Neural progenitor cell (in vitro differentiated cells): ENCODE results near the gene URAD. TPM values are rescaled to one million over a fixed set of nuclear protein-coding genes. Genes with fewer than 3 reads are reported as not detected.

Experiments used
- DNase-seq: peaks from one replicate; pipeline ENCODE4 v3.0.0-alpha.2; 2016; ENCODE audit warnings: low spot score
- H2AFZ ChIP-seq: fragments of 200-600 bp; sonication (generic); replicated peaks from 2 replicates; pipeline ENCODE4 v1.6.1; 2016; ENCODE audit warnings: antibody characterized with exemption
- H3F3A ChIP-seq: fragments of 200-600 bp; sonication (generic); 2 replicates; pipeline ENCODE4 v1.6.1; 2016; ENCODE audit warnings: antibody characterized with exemption, low read depth
- H3K27ac ChIP-seq: fragments of 200-600 bp; sonication (generic); 2 replicates; pipeline ENCODE4 v1.5.1; 2016; ENCODE audit warnings: mild to moderate bottlenecking
- H3K27me3 ChIP-seq: fragments of 200-600 bp; sonication (generic); 2 replicates; pipeline ENCODE4 v1.6.1; 2016; ENCODE audit warnings: mild to moderate bottlenecking, moderate library complexity
- H3K36me3 ChIP-seq: fragments of 200-600 bp; sonication (generic); 2 replicates; pipeline ENCODE4 v1.5.1; 2016
- H3K4me1 ChIP-seq: fragments of 200-600 bp; sonication (generic); 2 replicates; pipeline ENCODE4 v1.6.1; 2016; ENCODE audit warnings: mixed run types
- H3K4me2 ChIP-seq: fragments of 200-600 bp; sonication (generic); 2 replicates; pipeline ENCODE4 v1.6.1; 2016
- H3K4me3 ChIP-seq: fragments of 200-600 bp; sonication (generic); 2 replicates; pipeline ENCODE4 v1.5.1; 2016
- H3K79me2 ChIP-seq: fragments of 200-600 bp; sonication (generic); 2 replicates; pipeline ENCODE4 v1.6.1; 2016; ENCODE audit warnings: low read depth
- H3K9ac ChIP-seq: fragments of 200-600 bp; sonication (generic); 2 replicates; pipeline ENCODE4 v1.6.1; 2016
- H3K9me3 ChIP-seq: fragments of 200-600 bp; sonication (generic); 2 replicates; pipeline ENCODE4 v1.5.1; 2016; ENCODE audit warnings: low read depth
- H4K20me1 ChIP-seq: fragments of 200-600 bp; sonication (generic); 2 replicates; pipeline ENCODE4 v1.6.1; 2016; ENCODE audit warnings: low read depth
- H3K27ac Mint-ChIP-seq: 3 replicates; pipeline ENCODE4 v1.8.0; 2021; ENCODE audit warnings: mixed read lengths
- H3K27me3 Mint-ChIP-seq: 2 replicates; pipeline ENCODE4 v1.8.0; 2022; ENCODE audit warnings: low read depth, mild to moderate bottlenecking, inconsistent platforms, moderate library complexity, mixed read lengths; ENCODE audit not compliant: insufficient read depth
- H3K36me3 Mint-ChIP-seq: 3 replicates; pipeline ENCODE4 v1.8.0; 2021; ENCODE audit warnings: mixed read lengths
- H3K4me1 Mint-ChIP-seq: 3 replicates; pipeline ENCODE4 v1.8.0; 2021; ENCODE audit warnings: mixed read lengths
- H3K4me3 Mint-ChIP-seq: 3 replicates; pipeline ENCODE4 v1.8.0; 2021; ENCODE audit warnings: mild to moderate bottlenecking, moderate library complexity, mixed read lengths
- H3K9me3 Mint-ChIP-seq: 3 replicates; pipeline ENCODE4 v1.8.0; 2020; ENCODE audit warnings: mixed read lengths
- EZH2 ChIP-seq: fragments of 200-600 bp; sonication (generic); IDR thresholded peaks from 2 replicates; pipeline ENCODE4 v1.6.1; 2017; ENCODE audit warnings: antibody characterized with exemption, mild to moderate bottlenecking, moderate library complexity
- EZH2phosphoT487 ChIP-seq: fragments of 200-600 bp; sonication (generic); IDR thresholded peaks from 2 replicates; pipeline ENCODE4 v1.6.1; 2017; ENCODE audit warnings: antibody characterized with exemption
- total RNA-seq: library from RNA; depleted of rRNA; stranded (reverse); fragments of >200 nt; gene quantifications from 2 replicates; pipeline ENCODE4 v1.2.3, GENCODE V29; 2015; ENCODE audit warnings: low replicate concordance
- TF ChIP-seq, protein P1 (sequence below): fragments of 200-600 bp; sonication (generic); IDR thresholded peaks from 2 replicates; pipeline ENCODE4 v1.5.1; 2017; ENCODE audit warnings: antibody characterized with exemption, mild to moderate bottlenecking

URAD gene
- total RNA-seq, 1 donor from 2014 or later, result not detected

GRCh38 chr13:27977476-27978300 is 10.8 kb downstream of the URAD start:
- Histone ChIP-seq H3F3A (peaks cover 35% of the 10 kb centered on the region), H3K4me3 (peak overlapping the region; percentile 26), H3K79me2 (no peaks in the 10 kb centered on the region), H3K9me3 (no peaks in the 10 kb centered on the region), H3K4me2 (peak overlapping the region; percentile 53), H3K36me3 (no peaks in the 10 kb centered on the region), H3K9ac (no peak overlapping the region), H3K4me1 (peaks cover 9% of the 10 kb centered on the region), H2AFZ (no peak overlapping the region), H3K27ac (no peak overlapping the region), H4K20me1 (peaks cover 94% of the 10 kb centered on the region), H3K27me3 (peaks cover 100% of the 10 kb centered on the region)
- Mint-ChIP-seq H3K4me1 (peaks cover 2% of the 10 kb centered on the region), H3K36me3 (no peaks in the 10 kb centered on the region), H3K27me3 (peaks cover 88% of the 10 kb centered on the region), H3K27ac (no peak overlapping the region), H3K9me3 (peaks cover 3% of the 10 kb centered on the region), H3K4me3 (peak overlapping the region; percentile 11)
- TF ChIP-seq EZH2, result peak; percentile 99
- TF ChIP-seq, protein P1, sequence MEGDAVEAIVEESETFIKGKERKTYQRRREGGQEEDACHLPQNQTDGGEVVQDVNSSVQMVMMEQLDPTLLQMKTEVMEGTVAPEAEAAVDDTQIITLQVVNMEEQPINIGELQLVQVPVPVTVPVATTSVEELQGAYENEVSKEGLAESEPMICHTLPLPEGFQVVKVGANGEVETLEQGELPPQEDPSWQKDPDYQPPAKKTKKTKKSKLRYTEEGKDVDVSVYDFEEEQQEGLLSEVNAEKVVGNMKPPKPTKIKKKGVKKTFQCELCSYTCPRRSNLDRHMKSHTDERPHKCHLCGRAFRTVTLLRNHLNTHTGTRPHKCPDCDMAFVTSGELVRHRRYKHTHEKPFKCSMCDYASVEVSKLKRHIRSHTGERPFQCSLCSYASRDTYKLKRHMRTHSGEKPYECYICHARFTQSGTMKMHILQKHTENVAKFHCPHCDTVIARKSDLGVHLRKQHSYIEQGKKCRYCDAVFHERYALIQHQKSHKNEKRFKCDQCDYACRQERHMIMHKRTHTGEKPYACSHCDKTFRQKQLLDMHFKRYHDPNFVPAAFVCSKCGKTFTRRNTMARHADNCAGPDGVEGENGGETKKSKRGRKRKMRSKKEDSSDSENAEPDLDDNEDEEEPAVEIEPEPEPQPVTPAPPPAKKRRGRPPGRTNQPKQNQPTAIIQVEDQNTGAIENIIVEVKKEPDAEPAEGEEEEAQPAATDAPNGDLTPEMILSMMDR, result peak; percentile 23
- TF ChIP-seq EZH2phosphoT487, result peak; percentile 96
- DNase-seq, result peak; percentile 77

DNA sequence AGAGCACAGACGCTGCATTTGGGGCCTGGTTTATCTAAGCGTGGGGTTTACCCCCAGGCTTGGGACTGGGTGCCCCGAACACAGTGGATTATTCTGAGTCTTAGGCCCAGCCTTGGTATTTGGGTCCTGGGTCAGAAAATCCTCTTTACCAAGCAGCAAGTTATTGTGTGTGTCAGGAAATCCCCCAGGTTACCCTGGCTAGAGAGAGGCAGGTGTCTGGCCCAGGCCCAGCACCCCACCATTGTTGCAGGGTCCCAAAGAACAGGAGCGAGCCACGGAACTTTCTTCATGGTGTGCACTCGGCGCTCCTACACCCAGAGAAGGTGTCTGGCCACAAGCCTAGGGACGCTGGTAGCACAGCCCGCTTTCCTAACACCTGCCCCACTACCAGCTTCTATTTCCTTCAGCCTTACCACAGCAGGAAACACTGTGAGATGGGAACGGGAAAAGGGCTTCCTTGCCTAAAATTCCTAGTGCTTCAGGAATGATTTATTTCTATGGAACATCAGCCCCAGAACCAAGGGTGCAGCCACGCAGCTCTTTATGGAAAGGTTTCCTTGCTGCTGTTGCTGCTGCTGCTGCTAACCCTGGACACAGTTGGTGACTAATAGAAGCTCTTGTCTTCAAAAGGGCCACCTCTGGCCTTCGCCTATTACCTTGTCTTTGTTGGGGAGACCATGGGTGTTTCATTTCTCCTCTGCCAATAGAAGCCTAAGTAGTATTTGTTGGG is 12.0 kb downstream of the URAD start:
- Mint-ChIP-seq H3K27me3 (peaks cover 86% of the 10 kb centered on the region), H3K4me1 (peaks cover 3% of the 10 kb centered on the region), H3K36me3 (no peaks in the 10 kb centered on the region), H3K27ac (no peak overlapping the region), H3K9me3 (peaks cover 3% of the 10 kb centered on the region), H3K4me3 (no peak overlapping the region)
- no peak overlapping the region for H3K27ac ChIP-seq
- peaks cover 47% of the 10 kb centered on the region for H3F3A ChIP-seq
- H4K20me1 ChIP-seq, result peaks cover 94% of the 10 kb centered on the region
- no peak overlapping the region for H2AFZ ChIP-seq
- H3K9me3 ChIP-seq, result no peaks in the 10 kb centered on the region
- no peaks in the 10 kb centered on the region for H3K36me3 ChIP-seq
- TF ChIP-seq, protein P1, result no peak
- TF ChIP-seq EZH2phosphoT487, result no peak
- no peak for TF ChIP-seq EZH2
- no peak overlapping the region for H3K9ac ChIP-seq
- H3K4me1 ChIP-seq, result peaks cover 20% of the 10 kb centered on the region
- no peak overlapping the region for H3K4me2 ChIP-seq
- H3K4me3 ChIP-seq, result no peak overlapping the region
- H3K79me2 ChIP-seq, result no peaks in the 10 kb centered on the region
- no peak for DNase-seq
- H3K27me3 ChIP-seq, result peaks cover 100% of the 10 kb centered on the region

DNA sequence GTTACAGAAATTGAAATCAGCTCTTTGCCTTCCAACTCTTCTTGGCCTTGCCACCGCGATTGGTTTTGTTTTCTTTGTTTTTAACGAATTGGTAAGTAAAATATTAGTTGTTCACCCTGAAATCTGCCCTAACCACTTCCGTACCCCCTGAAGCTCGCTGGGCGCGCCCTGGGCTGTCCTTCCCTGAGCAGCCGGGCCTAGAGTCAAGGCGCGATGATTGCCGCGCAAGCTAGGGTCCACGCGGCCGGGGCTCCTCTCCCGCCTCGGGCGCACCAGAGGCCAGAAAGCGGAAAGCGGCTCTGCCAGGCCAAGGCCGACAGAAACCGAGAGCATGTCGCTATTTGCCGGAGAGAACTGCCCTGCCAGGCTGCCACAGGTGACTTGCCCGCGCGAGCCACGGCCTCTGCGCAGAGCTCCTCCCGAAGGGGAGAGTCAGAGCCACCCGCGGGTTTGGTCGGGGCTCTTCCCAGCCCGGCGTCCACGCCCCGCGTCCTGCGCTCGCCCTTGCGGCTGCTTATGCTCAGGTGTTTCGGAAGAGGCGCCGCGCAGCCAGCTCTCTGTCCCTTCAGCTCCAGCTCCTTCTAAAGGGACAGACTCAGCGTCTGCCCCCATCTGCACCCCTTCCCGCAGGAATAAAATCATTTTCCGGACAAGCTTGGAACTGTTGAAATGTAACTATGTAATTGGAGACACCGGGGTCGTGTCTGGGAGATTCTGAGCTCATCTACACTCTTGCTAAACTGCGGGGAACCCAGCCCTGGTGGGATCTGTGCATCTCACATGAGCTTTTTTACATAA is 12.7 kb downstream of the URAD start:
- Histone ChIP-seq H3K9ac (no peak overlapping the region), H3F3A (peaks cover 54% of the 10 kb centered on the region), H2AFZ (no peak overlapping the region), H3K4me2 (no peak overlapping the region), H3K27me3 (peaks cover 100% of the 10 kb centered on the region), H3K4me3 (no peak overlapping the region), H3K27ac (no peak overlapping the region), H3K9me3 (no peaks in the 10 kb centered on the region), H3K79me2 (no peaks in the 10 kb centered on the region), H3K36me3 (no peaks in the 10 kb centered on the region), H3K4me1 (peaks cover 26% of the 10 kb centered on the region), H4K20me1 (peaks cover 92% of the 10 kb centered on the region)
- DNase-seq, result peak; percentile 50
- Mint-ChIP-seq H3K4me1 (peaks cover 11% of the 10 kb centered on the region), H3K27me3 (peaks cover 86% of the 10 kb centered on the region), H3K36me3 (no peaks in the 10 kb centered on the region), H3K27ac (no peak overlapping the region), H3K4me3 (no peak overlapping the region), H3K9me3 (peaks cover 3% of the 10 kb centered on the region)
- TF ChIP-seq EZH2 (peak; percentile 100), EZH2phosphoT487 (peak; percentile 99)
- TF ChIP-seq, protein P1, result no peak
